ENCODE data around the gene RSBN1. TPM values are rescaled to one million over a fixed set of nuclear protein-coding genes. Genes with fewer than 3 reads are reported as not detected.

RSBN1 gene
- total RNA-seq, 2 donors from 2014 or later: 16.1 to 23.5 TPM

GRCh38 chr1:113714606-113715269 is 97.5 kb downstream of the RSBN1 start:
- H3K36me3 ChIP-seq: peaks cover 17% of the 10 kb centered on the region
- DNase-seq (ENCODE audit: low spot score): no peak
- no peaks in the 10 kb centered on the region for H3K27me3 ChIP-seq (replicated peaks; ENCODE audit: insufficient read depth)
- H3K4me1 ChIP-seq (ENCODE audit: control insufficient read depth in 1 of 2, low read depth in 2 of 2): no peaks in the 10 kb centered on the region
- H3K4me3 ChIP-seq: no peak overlapping the region
- no peak for TF ChIP-seq CTCF (IDR thresholded peaks at IDR 0.05)
- ATAC-seq (ENCODE audit: insufficient number of reproducible peaks, low FRiP score, low read depth): no peak
- H3K9me3 ChIP-seq: no peaks in the 10 kb centered on the region
- H3K27ac ChIP-seq: no peak overlapping the region

Other genes starting within 250 kb of the RSBN1 start
- 10 to 100 TPM; 21.2 to 21.3 TPM for gene PHTF1, start 53.0 kb downstream of the RSBN1 start, total RNA-seq
- 1 to 10 TPM; 6.6 to 8.1 TPM for gene PTPN22, start 59.2 kb upstream of the RSBN1 start, total RNA-seq
- 1 to 10 TPM in 1 of 2 donors, under 1 TPM in 1; 0.14 to 1.7 TPM for gene BCL2L15, start 75.1 kb upstream of the RSBN1 start, total RNA-seq
- gene AP4B1, start 92.3 kb upstream of the RSBN1 start, total RNA-seq: 10 to 100 TPM in 1 of 2 donors, 1 to 10 TPM in 1; 7.0 to 47.2 TPM
- gene DCLRE1B, start 92.8 kb upstream of the RSBN1 start, total RNA-seq: 1 to 10 TPM; 3.2 to 4.4 TPM
- 10 to 100 TPM; 47.4 to 59.1 TPM for gene HIPK1, start 116.8 kb upstream of the RSBN1 start, total RNA-seq
- gene OLFML3, start 167.0 kb upstream of the RSBN1 start, total RNA-seq: 10 to 100 TPM; 56.0 to 63.9 TPM

Measured in thoracic aorta (tissue), 2 donors.